GM23338 (cell line): ENCODE data around the gene NTM.

Experiments
- CREB1 ChIP-seq: fragments of 250-450 bp; sonication (Bioruptor Pico); IDR thresholded peaks from 2 replicates; pipeline ENCODE4 v1.5.0; 2020; ENCODE audit warnings: low read depth, mild to moderate bottlenecking, moderate library complexity
- CTCF ChIP-seq, 2 experiments: fragments of 200-600 bp in 1 of 2; sonication (generic) in 1 of 2; conservative IDR thresholded peaks; 2 replicates each; pipeline versions ENCODE4 v1.5.1 to v1.6.1; 2016 to 2017; ENCODE audit warnings: antibody characterized with exemption in 2 of 2, low read depth in 2 of 2, mild to moderate bottlenecking in 2 of 2, moderate library complexity in 1 of 2
- ETS1 ChIP-seq: IDR thresholded peaks from 2 replicates; pipeline ENCODE4 v1.6.1; 2016; ENCODE audit warnings: antibody characterized with exemption
- EZH2 ChIP-seq: fragments of 200-600 bp; sonication (generic); IDR thresholded peaks from one replicate; pipeline ENCODE4 v1.8.0; 2017; ENCODE audit warnings: antibody characterized with exemption, mild to moderate bottlenecking, low read depth; ENCODE audit not compliant: unreplicated experiment
- EZH2phosphoT487 ChIP-seq: fragments of 200-600 bp; sonication (generic); IDR thresholded peaks from one replicate; pipeline ENCODE4 v1.8.1; 2018; ENCODE audit warnings: antibody characterized with exemption; ENCODE audit not compliant: unreplicated experiment

- TF ChIP-seq EZH2, result no peak
- TF ChIP-seq CTCF (conservative IDR thresholded peaks at IDR 0.05; ENCODE audit: low read depth in 2 of 2), result no peak
- TF ChIP-seq EZH2phosphoT487, result no peak
- TF ChIP-seq CREB1 (CRISPR knock-in tag), result no peak
- no peak for TF ChIP-seq ETS1
These were observed 245.2 kb downstream of the NTM start for GRCh38 chr11:131615611-131616010.
